AG08395 (cell line): ENCODE results near the gene AHNAK2.
"Not testable (repeated sequence)": the region's sequence is repeated elsewhere in the genome, so short reads cannot be mapped to it uniquely, and the experiment has no call there.

Experiments
- DNase-seq: peaks from one replicate; pipeline ENCODE4 v3.0.0; 2012; ENCODE audit warnings: mixed read lengths, low spot score

The AHNAK2 gene

GRCh38 chr14:104951863-104952657 is 26.1 kb downstream of the AHNAK2 start:
- not testable (repeated sequence) for DNase-seq

- DNase-seq: not testable (repeated sequence)
These were observed 27.5 kb downstream of the AHNAK2 start for GRCh38 chr14:104950701-104951100.

GRCh38 chr14:104950021-104950420 is 28.2 kb downstream of the AHNAK2 start:
- no peak for DNase-seq

GRCh38 chr14:104949406-104949955 is 28.7 kb downstream of the AHNAK2 start:
- not testable (repeated sequence) for DNase-seq

GRCh38 chr14:104948736-104949031 is 29.5 kb downstream of the AHNAK2 start:
- DNase-seq: no peak

- DNase-seq: not testable (repeated sequence)
These were observed 30.1 kb downstream of the AHNAK2 start for GRCh38 chr14:104947881-104948735.

GRCh38 chr14:104947201-104947600 is 31.0 kb downstream of the AHNAK2 start:
- not testable (repeated sequence) for DNase-seq

- DNase-seq: not testable (repeated sequence)
These were observed 31.9 kb downstream of the AHNAK2 start for GRCh38 chr14:104945986-104946965.

- DNase-seq: not testable (repeated sequence)
These were observed 32.9 kb downstream of the AHNAK2 start for GRCh38 chr14:104945266-104945665.

GRCh38 chr14:104944436-104945205 is 33.6 kb downstream of the AHNAK2 start:
- not testable (repeated sequence) for DNase-seq

- DNase-seq: not testable (repeated sequence)
These were observed 34.2 kb downstream of the AHNAK2 start for GRCh38 chr14:104944016-104944308.

- DNase-seq: not testable (repeated sequence)
These were observed 34.8 kb downstream of the AHNAK2 start for GRCh38 chr14:104943216-104944015.

GRCh38 chr14:104942586-104942985 is 35.6 kb downstream of the AHNAK2 start:
- DNase-seq: no peak

GRCh38 chr14:104941508-104942365 is 36.4 kb downstream of the AHNAK2 start:
- DNase-seq: no peak

GRCh38 chr14:104940526-104941150 is 37.5 kb downstream of the AHNAK2 start:
- peak; percentile 2 for DNase-seq

GRCh38 chr14:104939666-104940410 is 38.3 kb downstream of the AHNAK2 start:
- DNase-seq: no peak

GRCh38 chr14:104938960-104939359 is 39.2 kb downstream of the AHNAK2 start:
- no peak for DNase-seq

- no peak for DNase-seq
These were observed 39.7 kb downstream of the AHNAK2 start for GRCh38 chr14:104938436-104938835.
